Measurements from ENCODE around the gene STUM. TPM values are rescaled to one million over a fixed set of nuclear protein-coding genes. Genes with fewer than 3 reads are reported as not detected.

Gene STUM
- total RNA-seq, 1 experiment from 2014 or later: 0.37 TPM

GRCh38 chr1:226627924-226628611 is 79.5 kb downstream of the STUM start:
- H3K27ac Mint-ChIP-seq (ENCODE audit: low read depth, unreplicated experiment): no peak overlapping the region
- peaks cover 6% of the 10 kb centered on the region for H3K36me3 Mint-ChIP-seq (ENCODE audit: insufficient read depth, unreplicated experiment)
- ChIA-PET POLR2A (interaction anchor here (0.6 to 1.0 kb wide), 2 partner anchors 25 to 309 kb away, joined by 3 to 4 read pairs; no protein-coding TSS in a partner anchor), CTCF (interaction anchor here (0.7 to 16.7 kb wide), 6 partner anchors 17 to 204 kb away, joined by 3 to 342 read pairs (median 6); partner anchors contain the start of gene STUM)
- H3K27me3 Mint-ChIP-seq (ENCODE audit: insufficient read depth, unreplicated experiment): no peaks in the 10 kb centered on the region
- H3K4me1 Mint-ChIP-seq (ENCODE audit: insufficient read depth, unreplicated experiment): peaks cover 28% of the 10 kb centered on the region
- intact Hi-C loops (cut with micrococcal nuclease): no loop called here
- no peak overlapping the region for H3K4me3 Mint-ChIP-seq (ENCODE audit: unreplicated experiment)
- no peak for DNase-seq (ENCODE audit: unreplicated experiment)
- BruUV-seq (replicated peaks): no TSS peak
- H3K9me3 Mint-ChIP-seq (ENCODE audit: unreplicated experiment): no peaks in the 10 kb centered on the region
- no peak for TF ChIP-seq CTCF (IDR thresholded peaks at IDR 0.05; ENCODE audit: unreplicated experiment)

- CTCF ChIA-PET: interaction anchor here (0.6 to 16.7 kb wide), 5 partner anchors 17 to 352 kb away, joined by 3 to 342 read pairs (median 4); partner anchors contain the start of gene STUM
- H3K36me3 Mint-ChIP-seq (ENCODE audit: insufficient read depth, unreplicated experiment): peaks cover 6% of the 10 kb centered on the region
- no peak for TF ChIP-seq CTCF (IDR thresholded peaks at IDR 0.05; ENCODE audit: unreplicated experiment)
Observed at GRCh38 chr1:226628612-226629155, 80.1 kb downstream of the STUM start.

GRCh38 chr1:226629210-226629895 is 80.8 kb downstream of the STUM start:
- TF ChIP-seq CTCF (IDR thresholded peaks at IDR 0.05; ENCODE audit: unreplicated experiment): no peak
- no peak for DNase-seq (ENCODE audit: unreplicated experiment)
- no peak overlapping the region for H3K4me3 Mint-ChIP-seq (ENCODE audit: unreplicated experiment)

More at GRCh38 chr1:226628612-226629155, 80.1 kb downstream of the STUM start:
- no TSS peak for BruUV-seq (replicated peaks)
- DNase-seq (ENCODE audit: unreplicated experiment): no peak
- POLR2A ChIA-PET: interaction anchor here (0.6 kb wide), 1 partner anchor 308 kb away, joined by 4 read pairs; no protein-coding TSS in a partner anchor
- no peaks in the 10 kb centered on the region for H3K9me3 Mint-ChIP-seq (ENCODE audit: unreplicated experiment)
- no peak overlapping the region for H3K4me3 Mint-ChIP-seq (ENCODE audit: unreplicated experiment)
- no peaks in the 10 kb centered on the region for H3K27me3 Mint-ChIP-seq (ENCODE audit: insufficient read depth, unreplicated experiment)
- H3K4me1 Mint-ChIP-seq (ENCODE audit: insufficient read depth, unreplicated experiment): peaks cover 28% of the 10 kb centered on the region
- intact Hi-C loops (cut with micrococcal nuclease): no loop called here
- H3K27ac Mint-ChIP-seq (ENCODE audit: low read depth, unreplicated experiment): no peak overlapping the region

More at GRCh38 chr1:226629210-226629895, 80.8 kb downstream of the STUM start:
- POLR2A ChIA-PET: no interaction called here
- peaks cover 31% of the 10 kb centered on the region for H3K4me1 Mint-ChIP-seq (ENCODE audit: insufficient read depth, unreplicated experiment)
- BruUV-seq (replicated peaks): no TSS peak
- no peak overlapping the region for H3K27ac Mint-ChIP-seq (ENCODE audit: low read depth, unreplicated experiment)
- CTCF ChIA-PET: interaction anchor here (0.6 to 16.7 kb wide), 6 partner anchors 16 to 351 kb away, joined by 3 to 342 read pairs (median 5); partner anchors contain the start of gene STUM
- H3K9me3 Mint-ChIP-seq (ENCODE audit: unreplicated experiment): no peaks in the 10 kb centered on the region
- H3K27me3 Mint-ChIP-seq (ENCODE audit: insufficient read depth, unreplicated experiment): no peaks in the 10 kb centered on the region
- peaks cover 6% of the 10 kb centered on the region for H3K36me3 Mint-ChIP-seq (ENCODE audit: insufficient read depth, unreplicated experiment)
- intact Hi-C loops (cut with micrococcal nuclease): no loop called here
